OCI-LY1 (cell line): ENCODE measurements around the gene NODAL.

Experiments used
- EZH2 ChIP-seq: fragments of 200-600 bp; sonication (generic), shearing (Covaris generic); IDR thresholded peaks from 2 replicates; pipeline ENCODE4 v1.8.0; 2017; ENCODE audit warnings: borderline replicate concordance, mixed run types, mild to moderate bottlenecking, antibody characterized with exemption, low read length, moderate library complexity, mixed read lengths
- TF ChIP-seq, protein P1 (sequence below): fragments of 200-600 bp; sonication (generic), shearing (Covaris generic); IDR thresholded peaks from 2 replicates; pipeline ENCODE4 v1.5.1; 2017; ENCODE audit warnings: mild to moderate bottlenecking, antibody characterized with exemption, low read length, moderate library complexity, mixed read lengths

GRCh38 chr10:70435241-70436085, 6.0 kb downstream of the NODAL start:
- TF ChIP-seq, protein P1, sequence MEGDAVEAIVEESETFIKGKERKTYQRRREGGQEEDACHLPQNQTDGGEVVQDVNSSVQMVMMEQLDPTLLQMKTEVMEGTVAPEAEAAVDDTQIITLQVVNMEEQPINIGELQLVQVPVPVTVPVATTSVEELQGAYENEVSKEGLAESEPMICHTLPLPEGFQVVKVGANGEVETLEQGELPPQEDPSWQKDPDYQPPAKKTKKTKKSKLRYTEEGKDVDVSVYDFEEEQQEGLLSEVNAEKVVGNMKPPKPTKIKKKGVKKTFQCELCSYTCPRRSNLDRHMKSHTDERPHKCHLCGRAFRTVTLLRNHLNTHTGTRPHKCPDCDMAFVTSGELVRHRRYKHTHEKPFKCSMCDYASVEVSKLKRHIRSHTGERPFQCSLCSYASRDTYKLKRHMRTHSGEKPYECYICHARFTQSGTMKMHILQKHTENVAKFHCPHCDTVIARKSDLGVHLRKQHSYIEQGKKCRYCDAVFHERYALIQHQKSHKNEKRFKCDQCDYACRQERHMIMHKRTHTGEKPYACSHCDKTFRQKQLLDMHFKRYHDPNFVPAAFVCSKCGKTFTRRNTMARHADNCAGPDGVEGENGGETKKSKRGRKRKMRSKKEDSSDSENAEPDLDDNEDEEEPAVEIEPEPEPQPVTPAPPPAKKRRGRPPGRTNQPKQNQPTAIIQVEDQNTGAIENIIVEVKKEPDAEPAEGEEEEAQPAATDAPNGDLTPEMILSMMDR, result no peak
- no peak for TF ChIP-seq EZH2
